ENCODE measurements around the gene DPP8. TPM values are rescaled to one million over a fixed set of nuclear protein-coding genes. Genes with fewer than 3 reads are reported as not detected.

DPP8 gene
- total and polyA plus RNA-seq, 5 donors from 2014 or later, result 43.1 to 52.4 (median 43.8) TPM

- H3K27ac Mint-ChIP-seq, result peak overlapping the region in 2 of 3 donors; percentile 34 to 50
- no peaks in the 10 kb centered on the region for H3K27me3 Mint-ChIP-seq
- no peak overlapping the region for H3K4me3 ChIP-seq (ENCODE audit: low read depth, low read length)
- peaks cover 8% of the 10 kb centered on the region for H3K36me3 Mint-ChIP-seq
- no peaks in the 10 kb centered on the region for H3K9me3 ChIP-seq (ENCODE audit: control insufficient read depth in 2 of 2, low read length in 2 of 2)
- no peaks in the 10 kb centered on the region for H3K36me3 ChIP-seq (ENCODE audit: control insufficient read depth, insufficient read depth, low read length)
- no peaks in the 10 kb centered on the region for H3K27me3 ChIP-seq (ENCODE audit: control insufficient read depth, insufficient read depth, low read length)
- peaks cover 22 to 50% (median 38%) of the 10 kb centered on the region in 4 donors for H3K4me1 Mint-ChIP-seq
- H3K4me3 Mint-ChIP-seq, result peak overlapping the region in 3 of 4 donors; percentile 61 to 89 (median 73)
- H3K9me3 Mint-ChIP-seq, result no peaks in the 10 kb centered on the region
- ATAC-seq (ENCODE audit: low read depth in 2 of 2) (no peak), DNase-seq (no peak)
- peaks cover 10% of the 10 kb centered on the region for H3K4me1 ChIP-seq (ENCODE audit: control insufficient read depth, insufficient read depth, low read length, poor library complexity, severe bottlenecking)
- no peak overlapping the region for H3K27ac ChIP-seq (ENCODE audit: insufficient read depth, low read length, poor library complexity, severe bottlenecking)
These were observed 15.7 kb upstream of the DPP8 start for GRCh38 chr15:65533057-65533756.

DNA sequence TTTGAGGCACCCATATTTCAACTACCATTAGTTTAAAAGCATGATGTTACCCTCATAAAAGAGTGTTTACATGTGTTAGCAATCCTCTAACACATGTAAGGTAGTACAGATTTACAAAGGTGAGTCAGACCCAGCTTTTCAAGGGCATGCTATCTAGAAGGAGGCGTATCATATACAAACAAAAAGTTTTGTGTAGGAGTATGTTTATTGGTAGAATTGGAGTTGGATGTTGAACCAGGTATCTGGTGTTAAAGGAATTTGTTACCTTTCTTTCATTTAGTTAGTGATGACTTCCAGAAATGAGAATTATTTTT is 15.2 kb upstream of the DPP8 start:
- Mint-ChIP-seq H3K27me3 (no peaks in the 10 kb centered on the region), H3K36me3 (peaks cover 8% of the 10 kb centered on the region), H3K4me3 (peak overlapping the region; percentile 50 to 89 (median 63)), H3K27ac (peak overlapping the region in 2 of 3 donors; percentile 44 to 50), H3K4me1 (peaks cover 18 to 47% (median 36%) of the 10 kb centered on the region in 4 donors), H3K9me3 (no peaks in the 10 kb centered on the region)
- no peak for ATAC-seq (ENCODE audit: low read depth in 2 of 2)
- Histone ChIP-seq H3K9me3 (ENCODE audit: control insufficient read depth in 2 of 2, low read length in 2 of 2) (no peaks in the 10 kb centered on the region), H3K4me1 (ENCODE audit: control insufficient read depth, insufficient read depth, low read length, poor library complexity, severe bottlenecking) (peaks cover 10% of the 10 kb centered on the region), H3K4me3 (ENCODE audit: low read depth, low read length) (no peak overlapping the region), H3K27me3 (ENCODE audit: control insufficient read depth, insufficient read depth, low read length) (no peaks in the 10 kb centered on the region), H3K36me3 (ENCODE audit: control insufficient read depth, insufficient read depth, low read length) (no peaks in the 10 kb centered on the region), H3K27ac (ENCODE audit: insufficient read depth, low read length, poor library complexity, severe bottlenecking) (no peak overlapping the region)
- DNase-seq, result peak in 1 of 3 donors; percentile 39

DNA sequence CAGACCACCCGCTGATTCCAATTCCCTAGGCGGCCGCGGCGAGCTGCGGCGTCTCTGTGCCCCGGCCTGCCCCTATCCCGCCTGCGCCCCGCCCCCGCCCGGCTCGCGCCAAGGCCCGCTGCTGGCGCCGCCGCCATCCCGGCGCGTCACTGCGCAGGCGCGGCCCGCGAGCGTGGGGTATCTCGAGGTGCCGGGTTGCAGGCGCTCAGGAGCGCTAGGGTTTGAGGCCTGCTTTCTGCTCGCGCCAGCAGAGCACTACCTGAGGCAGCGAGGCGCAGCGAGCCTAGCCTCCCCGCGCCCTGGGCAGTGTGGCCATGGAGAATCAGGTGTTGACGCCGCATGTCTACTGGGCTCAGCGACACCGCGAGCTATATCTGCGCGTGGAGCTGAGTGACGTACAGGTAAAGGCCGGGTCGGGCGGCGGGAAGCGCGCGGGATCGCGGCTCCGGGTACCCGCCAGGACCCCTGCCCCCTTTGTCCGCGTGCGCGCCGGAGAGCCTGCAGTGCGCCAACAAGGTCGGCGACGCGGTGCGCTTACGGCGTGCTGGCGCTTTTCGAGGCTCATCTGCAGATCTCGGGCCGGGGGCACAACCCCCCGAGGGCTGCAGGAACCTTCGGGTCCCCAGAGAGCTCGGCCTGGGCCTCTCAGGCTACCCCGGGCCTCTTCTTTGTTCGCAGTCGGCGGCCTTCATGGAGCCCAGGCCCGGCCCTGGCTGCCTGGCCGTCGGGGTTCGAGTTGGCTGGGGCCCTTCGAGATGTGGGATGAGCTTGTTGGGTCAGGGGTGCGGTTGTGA is 13.0 kb upstream of the DPP8 start, which contains the start of gene HACD3:
TSS of gene HACD3 (plus strand) at position 146 of the 794 bp plus-strand sequence. CDS start at position 315, 169 bp downstream.
- DNase-seq, result peak; percentile 81 to 89 (median 85)
- Histone ChIP-seq H3K4me3 (ENCODE audit: low read depth, low read length) (peak within 1 kb of the TSS; percentile 75), H3K9me3 (ENCODE audit: control insufficient read depth in 2 of 2, low read length in 2 of 2) (no peaks in the 10 kb centered on the region), H3K27me3 (ENCODE audit: control insufficient read depth, insufficient read depth, low read length) (no peaks in the 10 kb centered on the region), H3K4me1 (ENCODE audit: control insufficient read depth, insufficient read depth, low read length, poor library complexity, severe bottlenecking) (peaks cover 10% of the 10 kb centered on the region), H3K36me3 (ENCODE audit: control insufficient read depth, insufficient read depth, low read length) (no peaks in the 10 kb centered on the region), H3K27ac (ENCODE audit: insufficient read depth, low read length, poor library complexity, severe bottlenecking) (peak within 1 kb of the TSS; percentile 55)
- H3K36me3 Mint-ChIP-seq, result peaks cover 4% of the 10 kb centered on the region
- H3K4me3 Mint-ChIP-seq, result peak within 1 kb of the TSS; percentile 73 to 93 (median 89)
- no peaks in the 10 kb centered on the region for H3K9me3 Mint-ChIP-seq
- ATAC-seq (ENCODE audit: low read depth in 2 of 2), result peak; percentile 95
- peak within 1 kb of the TSS; percentile 34 to 92 (median 90) for H3K27ac Mint-ChIP-seq
- no peaks in the 10 kb centered on the region for H3K27me3 Mint-ChIP-seq
- peaks cover 18 to 42% (median 33%) of the 10 kb centered on the region in 4 donors for H3K4me1 Mint-ChIP-seq

GRCh38 chr15:65529762-65530317 is 12.4 kb upstream of the DPP8 start:
- Histone ChIP-seq H3K4me1 (ENCODE audit: control insufficient read depth, insufficient read depth, low read length, poor library complexity, severe bottlenecking) (peaks cover 10% of the 10 kb centered on the region), H3K27ac (ENCODE audit: insufficient read depth, low read length, poor library complexity, severe bottlenecking) (no peak overlapping the region), H3K4me3 (ENCODE audit: low read depth, low read length) (peak overlapping the region; percentile 64), H3K9me3 (ENCODE audit: control insufficient read depth in 2 of 2, low read length in 2 of 2) (no peaks in the 10 kb centered on the region), H3K27me3 (ENCODE audit: control insufficient read depth, insufficient read depth, low read length) (no peaks in the 10 kb centered on the region), H3K36me3 (ENCODE audit: control insufficient read depth, insufficient read depth, low read length) (no peaks in the 10 kb centered on the region)
- Mint-ChIP-seq H3K4me3 (peak overlapping the region; percentile 61 to 93 (median 89)), H3K27me3 (no peaks in the 10 kb centered on the region), H3K9me3 (no peaks in the 10 kb centered on the region), H3K27ac (peak overlapping the region; percentile 34 to 90 (median 90)), H3K36me3 (peaks cover 4% of the 10 kb centered on the region), H3K4me1 (peaks cover 14 to 40% (median 28%) of the 10 kb centered on the region in 4 donors)
- DNase-seq (no peak), ATAC-seq (ENCODE audit: low read depth in 2 of 2) (no peak)

- no peaks in the 10 kb centered on the region for H3K27me3 Mint-ChIP-seq
- no peaks in the 10 kb centered on the region for H3K36me3 Mint-ChIP-seq
- H3K9me3 ChIP-seq (ENCODE audit: control insufficient read depth in 2 of 2, low read length in 2 of 2), result no peaks in the 10 kb centered on the region
- H3K4me1 Mint-ChIP-seq, result peaks cover 5 to 31% (median 23%) of the 10 kb centered on the region in 4 donors
- no peak for ATAC-seq (ENCODE audit: low read depth in 2 of 2)
- H3K27ac Mint-ChIP-seq, result peak overlapping the region in 1 of 3 donors; percentile 12
- no peaks in the 10 kb centered on the region for H3K27me3 ChIP-seq (ENCODE audit: control insufficient read depth, insufficient read depth, low read length)
- no peak for DNase-seq
- H3K4me3 Mint-ChIP-seq, result peak overlapping the region in 1 of 4 donors; percentile 23
- no peaks in the 10 kb centered on the region for H3K9me3 Mint-ChIP-seq
- H3K4me3 ChIP-seq (ENCODE audit: low read depth, low read length), result no peak overlapping the region
- no peaks in the 10 kb centered on the region for H3K36me3 ChIP-seq (ENCODE audit: control insufficient read depth, insufficient read depth, low read length)
- no peak overlapping the region for H3K27ac ChIP-seq (ENCODE audit: insufficient read depth, low read length, poor library complexity, severe bottlenecking)
- H3K4me1 ChIP-seq (ENCODE audit: control insufficient read depth, insufficient read depth, low read length, poor library complexity, severe bottlenecking), result peaks cover 10% of the 10 kb centered on the region
These were observed 11.1 kb upstream of the DPP8 start for GRCh38 chr15:65528461-65529060.

DNA sequence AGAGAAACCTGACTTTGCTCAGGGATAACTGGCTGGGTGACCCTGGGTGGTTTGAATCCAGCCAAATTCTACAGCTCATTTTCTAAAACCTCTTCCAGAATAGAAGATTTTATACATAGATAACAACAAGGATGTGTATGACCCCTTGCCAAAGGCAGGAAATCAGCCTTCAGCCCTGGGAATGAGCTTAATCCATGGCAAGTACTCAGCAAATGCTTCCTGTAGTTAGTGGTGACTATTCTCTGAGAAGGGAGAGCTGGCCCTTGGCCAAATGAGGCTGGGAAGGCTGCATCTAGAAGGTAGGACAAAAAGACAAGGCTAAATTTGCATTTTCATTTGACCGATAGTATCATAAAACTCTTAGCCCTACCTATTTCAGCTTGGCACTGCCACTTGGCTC is 8.1 kb upstream of the DPP8 start:
- Mint-ChIP-seq H3K4me1 (peaks cover 0 to 7% (median 5%) of the 10 kb centered on the region in 4 donors), H3K27me3 (no peaks in the 10 kb centered on the region), H3K27ac (no peak overlapping the region), H3K4me3 (peak overlapping the region in 1 of 4 donors; percentile 32), H3K9me3 (no peaks in the 10 kb centered on the region), H3K36me3 (no peaks in the 10 kb centered on the region)
- no peak for ATAC-seq (ENCODE audit: low read depth in 2 of 2)
- Histone ChIP-seq H3K36me3 (ENCODE audit: control insufficient read depth, insufficient read depth, low read length) (no peaks in the 10 kb centered on the region), H3K27me3 (ENCODE audit: control insufficient read depth, insufficient read depth, low read length) (no peaks in the 10 kb centered on the region), H3K4me1 (ENCODE audit: control insufficient read depth, insufficient read depth, low read length, poor library complexity, severe bottlenecking) (peaks cover 7% of the 10 kb centered on the region), H3K9me3 (ENCODE audit: control insufficient read depth in 2 of 2, low read length in 2 of 2) (no peaks in the 10 kb centered on the region), H3K27ac (ENCODE audit: insufficient read depth, low read length, poor library complexity, severe bottlenecking) (no peak overlapping the region), H3K4me3 (ENCODE audit: low read depth, low read length) (no peak overlapping the region)
- DNase-seq, result no peak

- no peak overlapping the region for H3K27ac Mint-ChIP-seq
- H3K9me3 Mint-ChIP-seq, result no peaks in the 10 kb centered on the region
- Histone ChIP-seq H3K36me3 (ENCODE audit: control insufficient read depth, insufficient read depth, low read length) (no peaks in the 10 kb centered on the region), H3K4me3 (ENCODE audit: low read depth, low read length) (no peak overlapping the region), H3K27ac (ENCODE audit: insufficient read depth, low read length, poor library complexity, severe bottlenecking) (no peak overlapping the region), H3K4me1 (ENCODE audit: control insufficient read depth, insufficient read depth, low read length, poor library complexity, severe bottlenecking) (no peaks in the 10 kb centered on the region), H3K9me3 (ENCODE audit: control insufficient read depth in 2 of 2, low read length in 2 of 2) (no peaks in the 10 kb centered on the region), H3K27me3 (ENCODE audit: control insufficient read depth, insufficient read depth, low read length) (no peaks in the 10 kb centered on the region)
- H3K36me3 Mint-ChIP-seq, result no peaks in the 10 kb centered on the region
- DNase-seq (no peak), ATAC-seq (ENCODE audit: low read depth in 2 of 2) (no peak)
- no peaks in the 10 kb centered on the region for H3K27me3 Mint-ChIP-seq
- H3K4me3 Mint-ChIP-seq, result peak overlapping the region in 1 of 4 donors; percentile 32
- no peaks in the 10 kb centered on the region for H3K4me1 Mint-ChIP-seq
These were observed 6.7 kb upstream of the DPP8 start for GRCh38 chr15:65524226-65524625.
